Panc1 (cell line): ENCODE data around the gene FBP1. TPM values are rescaled to one million over a fixed set of nuclear protein-coding genes. Genes with fewer than 3 reads are reported as not detected.

ENCODE experiments used
- ATAC-seq: fragments of 200-7000 bp; cut with Tn5 transposase; 2 replicates; pipeline ENCODE4 v1.9.1; 2020; ENCODE audit warnings: mild to moderate bottlenecking, moderate library complexity
- BruUV-seq: library from RNA; stranded (reverse); fragments of 400-500 nt; replicated peaks from 2 replicates; lab custom pipeline; 2021; lab: Mats Ljungman, UMichigan
- CTCF ChIA-PET: fragments of 300-600 bp; sonication (Branson Sonifier 250); formaldehyde crosslinking; loops from one replicate; lab custom pipeline; 2022; ENCODE audit warnings: antibody characterized with exemption; lab: Charles Lee
- POLR2A ChIA-PET: fragments of 300-600 bp; sonication (Branson Sonifier 250); formaldehyde crosslinking; loops from one replicate; lab custom pipeline; 2022; ENCODE audit warnings: antibody characterized with exemption; lab: Charles Lee
- DNase-seq: peaks from one replicate; pipeline ENCODE4 v3.0.0-alpha.2; 2010; ENCODE audit warnings: low read depth, low spot score
- H3K27ac ChIP-seq: 2 replicates; pipeline ENCODE4 v1.5.1; 2011; ENCODE audit warnings: mild to moderate bottlenecking, low read length, inconsistent platforms
- H3K27me3 ChIP-seq: fragments of 200-500 bp; sonication (Bioruptor generic); 2 replicates; pipeline ENCODE4 v1.6.0; 2014; ENCODE audit warnings: low read length, inconsistent platforms; ENCODE audit not compliant: control insufficient read depth, insufficient read depth
- H3K36me3 ChIP-seq: fragments of 200-500 bp; sonication (Bioruptor generic); 2 replicates; pipeline ENCODE4 v1.5.1; 2014; ENCODE audit warnings: inconsistent platforms, mild to moderate bottlenecking, low read length, moderate library complexity; ENCODE audit not compliant: control insufficient read depth, insufficient read depth
- H3K4me1 ChIP-seq: 2 replicates; pipeline ENCODE4 v1.5.1; 2011; ENCODE audit warnings: inconsistent platforms, mild to moderate bottlenecking, low read length, moderate library complexity; ENCODE audit not compliant: control insufficient read depth, insufficient read depth
- H3K4me3 ChIP-seq, 2 experiments: 2 replicates each; pipeline ENCODE4 v1.5.1; 2011 to 2012; ENCODE audit warnings: low read depth in 2 of 2, low read length in 2 of 2, mild to moderate bottlenecking in 2 of 2, inconsistent platforms in 1 of 2, moderate library complexity in 1 of 2
- H3K9me3 ChIP-seq: fragments of 200-500 bp; sonication (Bioruptor generic); 2 replicates; pipeline ENCODE4 v1.5.1; 2014; ENCODE audit warnings: low read depth, mild to moderate bottlenecking, inconsistent platforms, low read length, moderate library complexity; ENCODE audit not compliant: control insufficient read depth, insufficient read depth
- POLR2AphosphoS5 ChIP-seq: IDR thresholded peaks from 2 replicates; pipeline ENCODE4 v1.6.1; 2012; ENCODE audit warnings: mild to moderate bottlenecking, low read depth, low read length, moderate library complexity
- REST ChIP-seq, 2 experiments: IDR thresholded peaks; 2 replicates each; pipeline ENCODE4 v1.6.1; 2011 to 2012; ENCODE audit warnings: low read depth in 2 of 2, control low read depth in 1 of 2, low read length in 1 of 2, mild to moderate bottlenecking in 1 of 2, moderate library complexity in 1 of 2; ENCODE audit not compliant: insufficient read depth in 1 of 2
- SIN3A ChIP-seq: IDR thresholded peaks from 2 replicates; pipeline ENCODE4 v1.6.1; 2012; ENCODE audit warnings: low read depth, mild to moderate bottlenecking, low read length, moderate library complexity, borderline replicate concordance; ENCODE audit not compliant: insufficient read depth
- TCF7L2 ChIP-seq: IDR thresholded peaks from 2 replicates; pipeline ENCODE4 v1.6.1; 2011; ENCODE audit warnings: mild to moderate bottlenecking, low read depth, low read length, inconsistent platforms
- in situ Hi-C: cut with HindIII; loops from 2 replicates; pipeline ENCODE4 v1.10.0; 2016; ENCODE audit warnings: low sequenced_read_pairs, low pct_unique_long_range_greater_than_20kb
- intact Hi-C: fragments of 100-400 bp; cut with micrococcal nuclease; formaldehyde crosslinking; loops from one replicate; pipeline ENCODE4 v1.10.0; 2022; ENCODE audit not compliant: unreplicated experiment
- total RNA-seq: library from RNA; stranded (reverse); gene quantifications from one replicate; pipeline ENCODE4 v1.2.1, GENCODE V29; 2021; ENCODE audit not compliant: unreplicated experiment
- TF ChIP-seq, protein P1 (sequence below): fragments of 450-650 bp; IDR thresholded peaks from 2 replicates; pipeline ENCODE4 v1.5.1; 2017; ENCODE audit warnings: mild to moderate bottlenecking

FBP1 gene
- total RNA-seq, 1 experiment from 2014 or later: 0.36 TPM

- H3K4me3 ChIP-seq: no peak overlapping the region
- no peaks in the 10 kb centered on the region; the same call in 1 of the 2 replicates for H3K4me1 ChIP-seq
- ATAC-seq (no peak), DNase-seq (no peak)
- no peak overlapping the region for H3K27ac ChIP-seq
- POLR2A ChIA-PET: no interaction called here
- intact Hi-C loops: no loop called here
- TF ChIP-seq TCF7L2: no peak
- H3K27me3 ChIP-seq: no peaks in the 10 kb centered on the region
- no peaks in the 10 kb centered on the region for H3K9me3 ChIP-seq
- no peaks in the 10 kb centered on the region; the same call in 1 of the 2 replicates for H3K36me3 ChIP-seq
- no TSS peak for BruUV-seq
- in situ Hi-C loops: no loop called here
- CTCF ChIA-PET: no interaction called here
Measured at GRCh38 chr9:94557376-94557775, 81.9 kb downstream of the FBP1 start.

DNA sequence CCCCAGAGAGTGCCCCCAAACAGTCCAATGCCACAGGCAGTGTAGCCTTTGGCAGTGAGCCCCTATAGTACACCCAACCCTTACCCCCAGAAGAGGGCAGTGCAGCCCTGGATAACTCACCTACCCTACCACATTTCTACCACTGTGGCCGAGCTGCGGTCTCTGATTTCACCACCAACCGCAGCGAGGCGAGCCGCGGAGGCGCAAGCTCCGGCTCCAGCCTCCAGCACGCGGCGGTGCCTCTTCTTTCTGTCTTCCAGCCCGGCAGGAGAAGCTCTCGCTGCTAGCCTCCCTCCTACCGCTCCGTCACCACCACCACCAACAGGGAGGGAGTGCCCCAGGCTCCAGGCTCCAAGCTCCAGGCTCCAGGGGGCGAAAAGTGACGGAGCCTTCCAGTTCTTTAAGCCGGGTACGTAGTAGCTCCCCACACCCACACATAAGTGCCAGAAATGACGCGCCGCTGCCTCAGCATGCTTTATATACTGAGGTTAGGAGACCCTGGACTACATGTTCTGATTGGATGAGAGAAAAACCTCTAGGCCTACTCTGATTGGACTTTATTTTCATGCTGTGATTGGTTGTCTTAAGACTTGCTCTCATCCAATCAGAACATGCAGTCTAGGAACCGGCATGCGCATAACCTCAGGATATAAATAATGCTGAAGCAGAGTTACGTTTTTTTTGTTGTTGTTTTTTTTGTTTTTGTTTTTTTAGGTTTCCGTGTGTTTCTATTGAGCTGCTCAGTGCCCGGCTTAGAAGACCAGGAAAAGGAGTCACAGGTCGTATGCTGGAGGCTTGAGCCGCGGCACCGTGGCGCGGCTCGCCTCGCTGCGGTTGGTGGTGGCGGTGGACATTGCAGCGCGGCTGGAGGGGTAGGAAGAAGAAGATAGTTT lies 84.6 kb downstream of the FBP1 start, which contains the start of gene PCAT7:
Gene PCAT7, plus strand, starts transcription at position 645 of the 893 bp plus-strand sequence.
- Histone ChIP-seq H3K27ac (peak within 1 kb of the TSS; percentile 73; the same call in 1 of the 2 replicates), H3K9me3 (no peaks in the 10 kb centered on the region), H3K4me1 (no peaks in the 10 kb centered on the region; the same call in 1 of the 2 replicates), H3K36me3 (no peaks in the 10 kb centered on the region; the same call in 1 of the 2 replicates), H3K4me3 (peak within 1 kb of the TSS; percentile 56), H3K27me3 (no peaks in the 10 kb centered on the region)
- POLR2A ChIA-PET: interaction anchor here (0.6 kb wide), 2 partner anchors 79 to 429 kb away, joined by 5 to 6 read pairs; no protein-coding TSS in a partner anchor
- TF ChIP-seq TCF7L2 (no peak), POLR2AphosphoS5 (no peak)
- TF ChIP-seq, protein P1, sequence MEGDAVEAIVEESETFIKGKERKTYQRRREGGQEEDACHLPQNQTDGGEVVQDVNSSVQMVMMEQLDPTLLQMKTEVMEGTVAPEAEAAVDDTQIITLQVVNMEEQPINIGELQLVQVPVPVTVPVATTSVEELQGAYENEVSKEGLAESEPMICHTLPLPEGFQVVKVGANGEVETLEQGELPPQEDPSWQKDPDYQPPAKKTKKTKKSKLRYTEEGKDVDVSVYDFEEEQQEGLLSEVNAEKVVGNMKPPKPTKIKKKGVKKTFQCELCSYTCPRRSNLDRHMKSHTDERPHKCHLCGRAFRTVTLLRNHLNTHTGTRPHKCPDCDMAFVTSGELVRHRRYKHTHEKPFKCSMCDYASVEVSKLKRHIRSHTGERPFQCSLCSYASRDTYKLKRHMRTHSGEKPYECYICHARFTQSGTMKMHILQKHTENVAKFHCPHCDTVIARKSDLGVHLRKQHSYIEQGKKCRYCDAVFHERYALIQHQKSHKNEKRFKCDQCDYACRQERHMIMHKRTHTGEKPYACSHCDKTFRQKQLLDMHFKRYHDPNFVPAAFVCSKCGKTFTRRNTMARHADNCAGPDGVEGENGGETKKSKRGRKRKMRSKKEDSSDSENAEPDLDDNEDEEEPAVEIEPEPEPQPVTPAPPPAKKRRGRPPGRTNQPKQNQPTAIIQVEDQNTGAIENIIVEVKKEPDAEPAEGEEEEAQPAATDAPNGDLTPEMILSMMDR: peak; percentile 74
- CTCF ChIA-PET: interaction anchor here (0.6 to 1.5 kb wide), 7 partner anchors 17 to 573 kb away, joined by 3 to 10 read pairs (median 5); partner anchors contain the start of gene FBP2
- intact Hi-C loops: loop anchor here (5.0 kb wide), 1 partner anchor 48 kb away; no protein-coding TSS in a partner anchor
- DNase-seq (peak; percentile 25), ATAC-seq (peak; percentile 99)
- in situ Hi-C loops: no loop called here
- no TSS peak for BruUV-seq

GRCh38 chr9:94554078-94554438 lies 85.3 kb downstream of the FBP1 start:
- CTCF ChIA-PET: interaction anchor here (1.1 to 1.5 kb wide), 4 partner anchors 39 to 574 kb away, joined by 3 to 8 read pairs (median 6); partner anchors contain the start of gene FBP2
- Histone ChIP-seq H3K27me3 (no peaks in the 10 kb centered on the region), H3K4me3 (peak overlapping the region; percentile 56), H3K9me3 (no peaks in the 10 kb centered on the region), H3K4me1 (no peaks in the 10 kb centered on the region; the same call in 1 of the 2 replicates), H3K27ac (no peak overlapping the region), H3K36me3 (no peaks in the 10 kb centered on the region; the same call in 1 of the 2 replicates)
- in situ Hi-C loops (no loop called here), intact Hi-C loops (loop anchor here (5.0 kb wide), 1 partner anchor 48 kb away; no protein-coding TSS in a partner anchor)
- no TSS peak for BruUV-seq
- POLR2A ChIA-PET: no interaction called here
- ATAC-seq: peak; percentile 74
- TF ChIP-seq SIN3A (no peak), POLR2AphosphoS5 (no peak), REST (IDR thresholded peaks at IDR 0.05; ENCODE audit: insufficient read depth in 1 of 2, low read depth in 2 of 2, low read length in 1 of 2) (no peak), TCF7L2 (no peak)
- TF ChIP-seq, protein P1: no peak
- no peak for DNase-seq
